MM.1S (cell line): ENCODE measurements around the gene MED15.

Experiments
- DNase-seq: peaks from one replicate; pipeline ENCODE4 v3.0.0-alpha.2; 2015
- H2AFZ ChIP-seq: fragments of 300-600 bp; sonication (generic); 2 replicates; pipeline ENCODE4 v1.6.0; 2016; ENCODE audit warnings: antibody characterized with exemption, low read length
- H3F3A ChIP-seq: fragments of 300-600 bp; sonication (generic); 2 replicates; pipeline ENCODE4 v1.6.1; 2016; ENCODE audit warnings: mild to moderate bottlenecking, antibody characterized with exemption, low read length, moderate library complexity, mixed read lengths; ENCODE audit not compliant: insufficient read depth
- H3K27ac ChIP-seq: fragments of 300-600 bp; sonication (generic); 2 replicates; pipeline ENCODE4 v1.5.1; 2016; ENCODE audit warnings: mild to moderate bottlenecking, low read length
- H3K27me3 ChIP-seq: fragments of 300-600 bp; sonication (generic); replicated peaks from 2 replicates; pipeline ENCODE4 v1.6.0; 2016; ENCODE audit warnings: low read length; ENCODE audit not compliant: insufficient read depth
- H3K36me3 ChIP-seq: fragments of 300-600 bp; sonication (generic); replicated peaks from 2 replicates; pipeline ENCODE4 v1.6.1; 2016; ENCODE audit warnings: mild to moderate bottlenecking, low read length, mixed read lengths; ENCODE audit not compliant: insufficient read depth
- H3K4me1 ChIP-seq: fragments of 300-600 bp; sonication (generic); 2 replicates; pipeline ENCODE4 v1.6.1; 2016; ENCODE audit warnings: low read length, mixed read lengths
- H3K4me2 ChIP-seq: fragments of 300-600 bp; sonication (generic); 2 replicates; pipeline ENCODE4 v1.6.0; 2016; ENCODE audit warnings: low read depth, low read length
- H3K4me3 ChIP-seq: fragments of 300-600 bp; sonication (generic); 2 replicates; pipeline ENCODE4 v1.5.1; 2016; ENCODE audit warnings: low read length, mixed read lengths
- H3K79me2 ChIP-seq: fragments of 300-600 bp; sonication (generic); 2 replicates; pipeline ENCODE4 v1.6.1; 2016; ENCODE audit warnings: mixed run types, low read length, mixed read lengths
- H3K9ac ChIP-seq: fragments of 300-600 bp; sonication (generic); 2 replicates; pipeline ENCODE4 v1.6.1; 2016; ENCODE audit warnings: low read length, mixed read lengths
- H3K9me2 ChIP-seq: fragments of 300-600 bp; sonication (generic); replicated peaks from 2 replicates; pipeline ENCODE4 v1.6.1; 2016; ENCODE audit warnings: mild to moderate bottlenecking, low read length, mixed read lengths; ENCODE audit not compliant: insufficient read depth
- H3K9me3 ChIP-seq: fragments of 300-600 bp; sonication (generic); replicated peaks from 2 replicates; pipeline ENCODE4 v1.6.1; 2016; ENCODE audit warnings: mild to moderate bottlenecking, low read length, mixed read lengths; ENCODE audit not compliant: insufficient read depth
- H4K20me1 ChIP-seq: fragments of 300-600 bp; sonication (generic); 2 replicates; pipeline ENCODE4 v1.6.1; 2016; ENCODE audit warnings: mild to moderate bottlenecking, low read length, moderate library complexity, mixed read lengths; ENCODE audit not compliant: insufficient read depth
- CTCF ChIP-seq: fragments of 300-600 bp; sonication (generic); IDR thresholded peaks from 2 replicates; pipeline ENCODE4 v1.5.1; 2016; ENCODE audit warnings: antibody characterized with exemption, low read length, mixed read lengths
- EZH2 ChIP-seq: fragments of 300-600 bp; sonication (generic); optimal IDR thresholded peaks from 2 replicates; pipeline ENCODE3; 2017; ENCODE audit warnings: low read depth, mild to moderate bottlenecking, antibody characterized with exemption, low read length, mixed read lengths
- EZH2phosphoT487 ChIP-seq: fragments of 300-600 bp; sonication (generic); IDR thresholded peaks from 2 replicates; pipeline ENCODE4 v1.6.1; 2018; ENCODE audit warnings: antibody characterized with exemption, low read length

The MED15 gene

GRCh38 chr22:20577549-20577975, 70.2 kb downstream of the MED15 start:
- no peak overlapping the region for H3K27ac ChIP-seq
- H3K9ac ChIP-seq: no peak overlapping the region
- TF ChIP-seq CTCF (no peak), EZH2 (no peak), EZH2phosphoT487 (no peak)
- H3K4me3 ChIP-seq: no peak overlapping the region
- no peak overlapping the region for H2AFZ ChIP-seq
- H3K4me1 ChIP-seq: no peaks in the 10 kb centered on the region
- H3K27me3 ChIP-seq: no peaks in the 10 kb centered on the region
- H3K79me2 ChIP-seq: no peaks in the 10 kb centered on the region; the same call in 1 of the 2 replicates
- H3K4me2 ChIP-seq: no peak overlapping the region
- no peak for DNase-seq
- peaks cover 3% of the 10 kb centered on the region; the same call in 1 of the 2 replicates for H3K36me3 ChIP-seq
- no peaks in the 10 kb centered on the region for H3K9me2 ChIP-seq
- H3K9me3 ChIP-seq: no peaks in the 10 kb centered on the region
- H3F3A ChIP-seq: no peaks in the 10 kb centered on the region
- no peaks in the 10 kb centered on the region for H4K20me1 ChIP-seq

- Histone ChIP-seq H3K4me1 (no peaks in the 10 kb centered on the region), H3K79me2 (no peaks in the 10 kb centered on the region; the same call in 1 of the 2 replicates), H3K9ac (no peak overlapping the region), H3K36me3 (peaks cover 3% of the 10 kb centered on the region; the same call in 1 of the 2 replicates), H3K9me3 (no peaks in the 10 kb centered on the region), H3K27me3 (no peaks in the 10 kb centered on the region), H3K9me2 (no peaks in the 10 kb centered on the region), H2AFZ (no peak overlapping the region), H4K20me1 (no peaks in the 10 kb centered on the region), H3K4me2 (no peak overlapping the region), H3K27ac (no peak overlapping the region), H3K4me3 (no peak overlapping the region), H3F3A (no peaks in the 10 kb centered on the region)
- no peak for TF ChIP-seq EZH2phosphoT487
- TF ChIP-seq CTCF: no peak
- TF ChIP-seq EZH2: no peak
- no peak for DNase-seq
These were observed 70.8 kb downstream of the MED15 start for GRCh38 chr22:20578192-20578591.

GRCh38 chr22:20578707-20579106, 71.3 kb downstream of the MED15 start:
- no peaks in the 10 kb centered on the region for H3F3A ChIP-seq
- H3K9me3 ChIP-seq: no peaks in the 10 kb centered on the region
- H3K36me3 ChIP-seq: peaks cover 3% of the 10 kb centered on the region; the same call in 1 of the 2 replicates
- H3K79me2 ChIP-seq: no peaks in the 10 kb centered on the region; the same call in 1 of the 2 replicates
- TF ChIP-seq CTCF: no peak
- TF ChIP-seq EZH2phosphoT487: no peak
- TF ChIP-seq EZH2: no peak
- DNase-seq: no peak
- no peaks in the 10 kb centered on the region for H3K9me2 ChIP-seq
- H4K20me1 ChIP-seq: no peaks in the 10 kb centered on the region
- no peaks in the 10 kb centered on the region for H3K4me1 ChIP-seq
- H3K27ac ChIP-seq: no peak overlapping the region
- no peak overlapping the region for H3K9ac ChIP-seq
- H2AFZ ChIP-seq: no peak overlapping the region
- H3K4me2 ChIP-seq: no peak overlapping the region
- no peaks in the 10 kb centered on the region for H3K27me3 ChIP-seq
- H3K4me3 ChIP-seq: no peak overlapping the region
